SK-N-SH (cell line): ENCODE data around the gene DHRS1.

Experiments
- FOSL2 ChIP-seq: IDR thresholded peaks from 2 replicates; pipeline ENCODE4 v1.4.0; 2012; ENCODE audit warnings: low read depth, mild to moderate bottlenecking, moderate library complexity, borderline replicate concordance
- NRF1 ChIP-seq: IDR thresholded peaks from 2 replicates; pipeline ENCODE4 v1.6.1; 2012; ENCODE audit warnings: low read depth, mild to moderate bottlenecking, low read length
- SIN3A ChIP-seq: IDR thresholded peaks from 2 replicates; pipeline ENCODE4 v1.6.1; 2012; ENCODE audit warnings: low read depth, mild to moderate bottlenecking, low read length, moderate library complexity, borderline replicate concordance
- TAF1 ChIP-seq: IDR thresholded peaks from 2 replicates; pipeline ENCODE4 v1.6.1; 2012; ENCODE audit warnings: low read depth, mild to moderate bottlenecking, low read length, moderate library complexity, borderline replicate concordance
- TF ChIP-seq, protein P1 (sequence below): fragments of 200-600 bp; sonication (generic); IDR thresholded peaks from 2 replicates; pipeline ENCODE4 v1.6.1; 2017; ENCODE audit warnings: antibody characterized with exemption, mild to moderate bottlenecking, moderate library complexity
- TF ChIP-seq, protein P2 (sequence below): IDR thresholded peaks from 2 replicates; pipeline ENCODE4 v1.6.1; 2012; ENCODE audit warnings: mild to moderate bottlenecking, low read depth, low read length, moderate library complexity

DNA sequence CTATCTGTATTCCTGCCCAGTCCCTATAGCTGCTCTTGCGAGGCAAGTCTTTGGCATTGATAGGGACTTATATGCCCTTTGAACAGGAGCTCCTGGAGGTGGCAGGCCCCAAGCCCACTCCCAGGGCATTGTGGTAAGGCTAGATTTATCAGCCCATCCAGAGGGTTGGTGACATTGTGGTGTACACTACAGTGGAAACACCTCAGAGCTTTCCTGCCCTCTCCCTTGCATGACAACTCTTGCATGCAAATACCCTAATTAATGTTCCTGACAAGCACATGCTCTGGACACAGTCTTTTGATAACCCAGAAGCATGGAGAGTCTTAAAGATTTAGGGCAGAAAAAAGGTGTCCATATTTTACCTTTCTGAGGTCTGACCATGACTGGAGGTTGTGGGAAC lies 41.0 kb upstream of the DHRS1 start:
- TF ChIP-seq, protein P1, sequence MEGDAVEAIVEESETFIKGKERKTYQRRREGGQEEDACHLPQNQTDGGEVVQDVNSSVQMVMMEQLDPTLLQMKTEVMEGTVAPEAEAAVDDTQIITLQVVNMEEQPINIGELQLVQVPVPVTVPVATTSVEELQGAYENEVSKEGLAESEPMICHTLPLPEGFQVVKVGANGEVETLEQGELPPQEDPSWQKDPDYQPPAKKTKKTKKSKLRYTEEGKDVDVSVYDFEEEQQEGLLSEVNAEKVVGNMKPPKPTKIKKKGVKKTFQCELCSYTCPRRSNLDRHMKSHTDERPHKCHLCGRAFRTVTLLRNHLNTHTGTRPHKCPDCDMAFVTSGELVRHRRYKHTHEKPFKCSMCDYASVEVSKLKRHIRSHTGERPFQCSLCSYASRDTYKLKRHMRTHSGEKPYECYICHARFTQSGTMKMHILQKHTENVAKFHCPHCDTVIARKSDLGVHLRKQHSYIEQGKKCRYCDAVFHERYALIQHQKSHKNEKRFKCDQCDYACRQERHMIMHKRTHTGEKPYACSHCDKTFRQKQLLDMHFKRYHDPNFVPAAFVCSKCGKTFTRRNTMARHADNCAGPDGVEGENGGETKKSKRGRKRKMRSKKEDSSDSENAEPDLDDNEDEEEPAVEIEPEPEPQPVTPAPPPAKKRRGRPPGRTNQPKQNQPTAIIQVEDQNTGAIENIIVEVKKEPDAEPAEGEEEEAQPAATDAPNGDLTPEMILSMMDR, result no peak
- TF ChIP-seq NRF1, result no peak
- no peak for TF ChIP-seq TAF1
- TF ChIP-seq, protein P2, sequence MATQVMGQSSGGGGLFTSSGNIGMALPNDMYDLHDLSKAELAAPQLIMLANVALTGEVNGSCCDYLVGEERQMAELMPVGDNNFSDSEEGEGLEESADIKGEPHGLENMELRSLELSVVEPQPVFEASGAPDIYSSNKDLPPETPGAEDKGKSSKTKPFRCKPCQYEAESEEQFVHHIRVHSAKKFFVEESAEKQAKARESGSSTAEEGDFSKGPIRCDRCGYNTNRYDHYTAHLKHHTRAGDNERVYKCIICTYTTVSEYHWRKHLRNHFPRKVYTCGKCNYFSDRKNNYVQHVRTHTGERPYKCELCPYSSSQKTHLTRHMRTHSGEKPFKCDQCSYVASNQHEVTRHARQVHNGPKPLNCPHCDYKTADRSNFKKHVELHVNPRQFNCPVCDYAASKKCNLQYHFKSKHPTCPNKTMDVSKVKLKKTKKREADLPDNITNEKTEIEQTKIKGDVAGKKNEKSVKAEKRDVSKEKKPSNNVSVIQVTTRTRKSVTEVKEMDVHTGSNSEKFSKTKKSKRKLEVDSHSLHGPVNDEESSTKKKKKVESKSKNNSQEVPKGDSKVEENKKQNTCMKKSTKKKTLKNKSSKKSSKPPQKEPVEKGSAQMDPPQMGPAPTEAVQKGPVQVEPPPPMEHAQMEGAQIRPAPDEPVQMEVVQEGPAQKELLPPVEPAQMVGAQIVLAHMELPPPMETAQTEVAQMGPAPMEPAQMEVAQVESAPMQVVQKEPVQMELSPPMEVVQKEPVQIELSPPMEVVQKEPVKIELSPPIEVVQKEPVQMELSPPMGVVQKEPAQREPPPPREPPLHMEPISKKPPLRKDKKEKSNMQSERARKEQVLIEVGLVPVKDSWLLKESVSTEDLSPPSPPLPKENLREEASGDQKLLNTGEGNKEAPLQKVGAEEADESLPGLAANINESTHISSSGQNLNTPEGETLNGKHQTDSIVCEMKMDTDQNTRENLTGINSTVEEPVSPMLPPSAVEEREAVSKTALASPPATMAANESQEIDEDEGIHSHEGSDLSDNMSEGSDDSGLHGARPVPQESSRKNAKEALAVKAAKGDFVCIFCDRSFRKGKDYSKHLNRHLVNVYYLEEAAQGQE, result no peak
- TF ChIP-seq SIN3A, result no peak
- TF ChIP-seq FOSL2, result no peak
